GM23338 (cell line): ENCODE measurements around the gene IGF1R. TPM values are rescaled to one million over a fixed set of nuclear protein-coding genes. Genes with fewer than 3 reads are reported as not detected.

Experiments
- ATAC-seq: fragments of 200-7000 bp; cut with Tn5 transposase; 3 replicates; pipeline ENCODE4 v1.9.1; 2020
- DNase-seq: peaks from one replicate; pipeline ENCODE4 v3.0.0-alpha.2; 2015; ENCODE audit warnings: low spot score
- H2AFZ ChIP-seq: fragments of 200-600 bp; sonication (generic); 2 replicates; pipeline ENCODE4 v1.8.0; 2016; ENCODE audit warnings: antibody characterized with exemption, mild to moderate bottlenecking, moderate library complexity
- H3F3A ChIP-seq: fragments of 200-600 bp; sonication (generic); replicated peaks from 2 replicates; pipeline ENCODE4 v1.8.0; 2017; ENCODE audit warnings: antibody characterized with exemption, mixed run types, low read depth
- H3K27ac ChIP-seq: fragments of 200-600 bp; sonication (generic); 2 replicates; pipeline ENCODE4 v1.6.1; 2016; ENCODE audit warnings: low read depth
- H3K27me3 ChIP-seq: fragments of 200-600 bp; sonication (generic); 2 replicates; pipeline ENCODE4 v1.8.0; 2016; ENCODE audit warnings: mild to moderate bottlenecking, mixed run types, moderate library complexity; ENCODE audit not compliant: insufficient read depth
- H3K36me3 ChIP-seq: fragments of 200-600 bp; sonication (generic); 2 replicates; pipeline ENCODE4 v1.8.0; 2016; ENCODE audit warnings: mild to moderate bottlenecking; ENCODE audit not compliant: insufficient read depth
- H3K4me1 ChIP-seq: fragments of 200-600 bp; sonication (generic); 2 replicates; pipeline ENCODE4 v1.8.0; 2016; ENCODE audit warnings: mild to moderate bottlenecking, moderate library complexity; ENCODE audit not compliant: insufficient read depth
- H3K4me2 ChIP-seq: fragments of 200-600 bp; sonication (generic); 2 replicates; pipeline ENCODE4 v1.7.1; 2017; ENCODE audit warnings: mixed run types
- H3K4me3 ChIP-seq: fragments of 200-600 bp; sonication (generic); 2 replicates; pipeline ENCODE4 v1.6.1; 2016; ENCODE audit warnings: mixed run types
- H3K79me2 ChIP-seq: fragments of 200-600 bp; sonication (generic); replicated peaks from 2 replicates; pipeline ENCODE4 v1.8.0; 2017; ENCODE audit warnings: mild to moderate bottlenecking; ENCODE audit not compliant: insufficient read depth
- H3K9me2 ChIP-seq: fragments of 200-600 bp; sonication (generic); 2 replicates; pipeline ENCODE4 v1.8.0; 2017; ENCODE audit not compliant: insufficient read depth
- H4K20me1 ChIP-seq: fragments of 200-600 bp; sonication (generic); replicated peaks from 2 replicates; pipeline ENCODE4 v1.8.0; 2017; ENCODE audit warnings: mild to moderate bottlenecking; ENCODE audit not compliant: insufficient read depth
- H3K27ac Mint-ChIP-seq: 2 replicates; pipeline ENCODE4 v1.8.0; 2020; ENCODE audit warnings: inconsistent platforms, mild to moderate bottlenecking, moderate library complexity, mixed read lengths
- H3K27me3 Mint-ChIP-seq: 3 replicates; pipeline ENCODE4 v1.8.0; 2022; ENCODE audit warnings: low read depth, mild to moderate bottlenecking, moderate library complexity, mixed read lengths, inconsistent platforms; ENCODE audit not compliant: insufficient read depth, poor library complexity
- H3K36me3 Mint-ChIP-seq: 3 replicates; pipeline ENCODE4 v1.8.0; 2021; ENCODE audit warnings: low read depth, mild to moderate bottlenecking, inconsistent platforms, moderate library complexity, mixed read lengths
- H3K4me1 Mint-ChIP-seq: 3 replicates; pipeline ENCODE4 v1.8.0; 2020; ENCODE audit warnings: mild to moderate bottlenecking, inconsistent platforms, mixed read lengths
- H3K4me3 Mint-ChIP-seq: 3 replicates; pipeline ENCODE4 v1.8.0; 2021; ENCODE audit warnings: moderate library complexity, mild to moderate bottlenecking, inconsistent platforms, mixed read lengths
- H3K9me3 Mint-ChIP-seq: 3 replicates; pipeline ENCODE4 v1.8.0; 2020; ENCODE audit warnings: moderate library complexity, mild to moderate bottlenecking, inconsistent platforms, mixed read lengths
- CREB1 ChIP-seq: fragments of 250-450 bp; sonication (Bioruptor Pico); IDR thresholded peaks from 2 replicates; pipeline ENCODE4 v1.5.0; 2020; ENCODE audit warnings: low read depth, mild to moderate bottlenecking, moderate library complexity
- CTCF ChIP-seq, 2 experiments: fragments of 200-600 bp in 1 of 2; sonication (generic) in 1 of 2; conservative IDR thresholded peaks; 2 replicates each; pipeline versions ENCODE4 v1.5.1 to v1.6.1; 2016 to 2017; ENCODE audit warnings: antibody characterized with exemption in 2 of 2, low read depth in 2 of 2, mild to moderate bottlenecking in 2 of 2, moderate library complexity in 1 of 2
- ETS1 ChIP-seq: IDR thresholded peaks from 2 replicates; pipeline ENCODE4 v1.6.1; 2016; ENCODE audit warnings: antibody characterized with exemption
- EZH2 ChIP-seq: fragments of 200-600 bp; sonication (generic); IDR thresholded peaks from one replicate; pipeline ENCODE4 v1.8.0; 2017; ENCODE audit warnings: antibody characterized with exemption, mild to moderate bottlenecking, low read depth; ENCODE audit not compliant: unreplicated experiment
- EZH2phosphoT487 ChIP-seq: fragments of 200-600 bp; sonication (generic); IDR thresholded peaks from one replicate; pipeline ENCODE4 v1.8.1; 2018; ENCODE audit warnings: antibody characterized with exemption; ENCODE audit not compliant: unreplicated experiment
- JUNB ChIP-seq: IDR thresholded peaks from one replicate; pipeline ENCODE4 v1.6.1; 2016; ENCODE audit warnings: antibody characterized with exemption; ENCODE audit not compliant: unreplicated experiment
- NANOG ChIP-seq: IDR thresholded peaks from 2 replicates; pipeline ENCODE4 v1.6.1; 2016; ENCODE audit warnings: antibody characterized with exemption, borderline replicate concordance
- POLR2AphosphoS5 ChIP-seq: IDR thresholded peaks from 2 replicates; pipeline ENCODE4 v1.6.1; 2016; ENCODE audit warnings: antibody characterized with exemption, low read depth
- REST ChIP-seq: IDR thresholded peaks from one replicate; pipeline ENCODE4 v1.6.1; 2018; ENCODE audit warnings: antibody characterized with exemption; ENCODE audit not compliant: unreplicated experiment
- STAT1 ChIP-seq: IDR thresholded peaks from one replicate; pipeline ENCODE4 v1.6.1; 2016; ENCODE audit warnings: antibody characterized with exemption; ENCODE audit not compliant: unreplicated experiment
- ZNF114 ChIP-seq: fragments of 250-450 bp; sonication (Bioruptor Pico); IDR thresholded peaks from 2 replicates; pipeline ENCODE4 v1.5.0; 2020; ENCODE audit warnings: mild to moderate bottlenecking, moderate library complexity
- ZNF331 ChIP-seq: fragments of 250-450 bp; sonication (Bioruptor Pico); IDR thresholded peaks from 2 replicates; pipeline ENCODE4 v1.5.0; 2020; ENCODE audit warnings: low read depth, mild to moderate bottlenecking, moderate library complexity
- ZNF462 ChIP-seq: fragments of 250-450 bp; sonication (Bioruptor Pico); IDR thresholded peaks from 2 replicates; pipeline ENCODE4 v1.5.0; 2020; ENCODE audit warnings: mild to moderate bottlenecking, moderate library complexity
- polyA plus RNA-seq: library from polyadenylated mRNA; unstranded; fragments of >200 nt; fragmentation: Nextera tagmentation; extraction: Ambion mirVana; gene quantifications from 2 replicates; pipeline ENCODE4 v1.2.1, GENCODE V29; 2016
- total RNA-seq: library from RNA; depleted of rRNA; stranded (reverse); fragments of >200 nt; shearing (Covaris generic); gene quantifications from 2 replicates; pipeline ENCODE4 v1.2.3, GENCODE V29; 2014

The IGF1R gene
- total and polyA plus RNA-seq, 2 experiments from 2014 or later = 20.4 to 92.2 TPM

- Mint-ChIP-seq H3K4me1 (no peaks in the 10 kb centered on the region), H3K36me3 (peaks cover 72% of the 10 kb centered on the region), H3K9me3 (no peaks in the 10 kb centered on the region), H3K27ac (no peak overlapping the region), H3K4me3 (no peak overlapping the region), H3K27me3 (peaks cover 1% of the 10 kb centered on the region)
- Histone ChIP-seq H3K27ac (no peak overlapping the region), H3K79me2 (no peaks in the 10 kb centered on the region), H3K36me3 (peaks cover 54% of the 10 kb centered on the region), H3K4me2 (no peak overlapping the region), H3F3A (no peaks in the 10 kb centered on the region), H3K4me3 (no peak overlapping the region), H3K9me2 (no peaks in the 10 kb centered on the region), H3K27me3 (no peaks in the 10 kb centered on the region), H2AFZ (no peak overlapping the region), H4K20me1 (peaks cover 4% of the 10 kb centered on the region; the same call in 1 of the 2 replicates), H3K4me1 (no peaks in the 10 kb centered on the region)
- ATAC-seq = no peak
- DNase-seq = no peak
- TF ChIP-seq EZH2 (no peak), STAT1 (no peak), REST (no peak), CREB1 (no peak), ETS1 (no peak), ZNF331 (CRISPR knock-in tag) (no peak), ZNF462 (CRISPR knock-in tag) (no peak), EZH2phosphoT487 (no peak), NANOG (no peak), ZNF114 (CRISPR knock-in tag) (no peak), CTCF (conservative IDR thresholded peaks at IDR 0.05; ENCODE audit: low read depth in 2 of 2) (no peak), POLR2AphosphoS5 (no peak), JUNB (no peak)
Observed at GRCh38 chr15:98939311-98940080, 291.2 kb downstream of the IGF1R start.
